ENCODE results near the gene MCUB.
"Not testable (repeated sequence)": the region's sequence is repeated elsewhere in the genome, so short reads cannot be mapped to it uniquely, and the experiment has no call there.

Gene MCUB

GRCh38 chr4:109588176-109588575, 28.1 kb downstream of the MCUB start:
- DNase-seq: no peak

GRCh38 chr4:109589119-109589518, 29.1 kb downstream of the MCUB start:
- DNase-seq: no peak

- DNase-seq: no peak
These were observed 29.6 kb downstream of the MCUB start for GRCh38 chr4:109589605-109590004.

- no peak for DNase-seq
These were observed 30.9 kb downstream of the MCUB start for GRCh38 chr4:109590905-109591304.

- DNase-seq: no peak
These were observed 32.3 kb downstream of the MCUB start for GRCh38 chr4:109592367-109592766.

GRCh38 chr4:109595123-109595522, 35.1 kb downstream of the MCUB start:
- not testable (repeated sequence) for DNase-seq

- DNase-seq: not testable (repeated sequence)
These were observed 36.5 kb downstream of the MCUB start for GRCh38 chr4:109596420-109597085.

GRCh38 chr4:109599046-109599652, 39.1 kb downstream of the MCUB start:
- no peak for DNase-seq

GRCh38 chr4:109600431-109600830, 40.4 kb downstream of the MCUB start:
- DNase-seq: no peak

GRCh38 chr4:109601336-109601735, 41.3 kb downstream of the MCUB start:
- DNase-seq: no peak

GRCh38 chr4:109607976-109608375, 47.9 kb downstream of the MCUB start:
- DNase-seq: no peak

- DNase-seq: no peak
These were observed 48.8 kb downstream of the MCUB start for GRCh38 chr4:109608879-109609278.

- DNase-seq: no peak
These were observed 49.4 kb downstream of the MCUB start for GRCh38 chr4:109609431-109609830.

GRCh38 chr4:109610489-109610888, 50.4 kb downstream of the MCUB start:
- DNase-seq: no peak

GRCh38 chr4:109611045-109611646, 51.1 kb downstream of the MCUB start:
- DNase-seq: no peak

- no peak for DNase-seq
These were observed 54.0 kb downstream of the MCUB start for GRCh38 chr4:109614015-109614414.

GRCh38 chr4:109614466-109614865, 54.4 kb downstream of the MCUB start:
- no peak for DNase-seq

GRCh38 chr4:109615742-109616141, 55.7 kb downstream of the MCUB start:
- DNase-seq: no peak

- DNase-seq: no peak
These were observed 56.2 kb downstream of the MCUB start for GRCh38 chr4:109616243-109616642.

- no peak for DNase-seq
These were observed 62.6 kb downstream of the MCUB start for GRCh38 chr4:109622626-109623025.

- no peak for DNase-seq
These were observed 64.5 kb downstream of the MCUB start for GRCh38 chr4:109624536-109624935.

GRCh38 chr4:109627361-109627760, 67.3 kb downstream of the MCUB start:
- no peak for DNase-seq

- DNase-seq: no peak
These were observed 69.7 kb downstream of the MCUB start for GRCh38 chr4:109629775-109630174.

GRCh38 chr4:109631532-109632108, 71.6 kb downstream of the MCUB start:
- DNase-seq: no peak
